GM19452 (cell line): ENCODE data around the gene CDH4.

Source experiments
- ATAC-seq: cut with Tn5 transposase; IDR thresholded peaks from one replicate; pipeline ENCODE4 v1.9.1; 2021; ENCODE audit not compliant: unreplicated experiment

Gene CDH4

GRCh38 chr20:61767761-61768494, 515.9 kb downstream of the CDH4 start:
- no peak for ATAC-seq

- ATAC-seq, result no peak
These were observed 516.7 kb downstream of the CDH4 start for GRCh38 chr20:61768571-61769285.

GRCh38 chr20:61769286-61769832, 517.3 kb downstream of the CDH4 start:
- no peak for ATAC-seq

DNA sequence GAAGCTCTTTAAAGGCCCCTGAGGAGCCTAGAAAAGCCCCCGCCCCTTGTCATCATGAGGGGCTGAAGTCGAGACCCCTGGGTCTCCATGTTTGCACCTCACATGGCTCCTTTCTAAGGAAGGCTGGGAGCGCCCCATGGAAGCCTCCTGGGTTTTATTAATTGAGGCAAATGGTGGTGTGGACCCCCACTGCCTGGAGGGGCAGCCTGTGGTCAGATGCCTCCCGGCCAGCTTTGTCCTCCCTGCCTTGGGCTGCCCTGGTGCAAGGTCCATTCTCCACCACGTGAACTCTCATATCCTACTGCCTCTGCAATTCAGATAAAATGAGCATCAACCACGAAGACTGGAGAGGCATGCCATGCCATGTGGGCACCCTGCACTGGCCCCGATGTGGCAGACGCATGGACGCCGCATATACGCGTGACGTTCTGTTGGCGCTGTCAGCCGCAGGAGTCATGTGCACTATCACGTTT, 518.1 kb downstream of the CDH4 start:
- ATAC-seq, result no peak

DNA sequence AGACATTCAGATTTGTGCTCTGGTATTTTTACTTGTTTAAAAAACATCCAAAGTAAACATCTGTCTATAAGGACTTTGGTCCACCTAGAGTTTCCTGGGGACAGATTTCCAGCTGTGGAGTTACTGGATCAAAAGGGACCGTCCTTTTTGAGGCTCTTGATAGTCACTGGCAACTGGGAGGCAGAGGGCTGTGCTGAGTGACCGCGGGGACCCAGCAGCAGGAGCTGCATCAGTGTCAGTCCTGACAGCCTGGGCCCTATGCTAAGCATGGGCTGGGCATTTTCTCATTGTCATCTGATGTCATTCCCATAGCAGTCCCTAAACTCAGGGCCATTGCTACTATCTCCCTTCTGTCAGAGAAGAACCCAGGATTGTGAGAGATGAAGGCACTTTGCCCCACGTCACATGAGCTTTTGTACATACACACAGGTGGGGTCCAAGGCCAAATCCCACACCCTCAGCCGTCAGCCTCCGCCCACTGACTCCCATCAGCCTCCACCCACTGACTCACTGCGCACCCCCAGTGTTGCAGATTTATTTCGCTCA, 519.8 kb downstream of the CDH4 start:
- ATAC-seq, result no peak

DNA sequence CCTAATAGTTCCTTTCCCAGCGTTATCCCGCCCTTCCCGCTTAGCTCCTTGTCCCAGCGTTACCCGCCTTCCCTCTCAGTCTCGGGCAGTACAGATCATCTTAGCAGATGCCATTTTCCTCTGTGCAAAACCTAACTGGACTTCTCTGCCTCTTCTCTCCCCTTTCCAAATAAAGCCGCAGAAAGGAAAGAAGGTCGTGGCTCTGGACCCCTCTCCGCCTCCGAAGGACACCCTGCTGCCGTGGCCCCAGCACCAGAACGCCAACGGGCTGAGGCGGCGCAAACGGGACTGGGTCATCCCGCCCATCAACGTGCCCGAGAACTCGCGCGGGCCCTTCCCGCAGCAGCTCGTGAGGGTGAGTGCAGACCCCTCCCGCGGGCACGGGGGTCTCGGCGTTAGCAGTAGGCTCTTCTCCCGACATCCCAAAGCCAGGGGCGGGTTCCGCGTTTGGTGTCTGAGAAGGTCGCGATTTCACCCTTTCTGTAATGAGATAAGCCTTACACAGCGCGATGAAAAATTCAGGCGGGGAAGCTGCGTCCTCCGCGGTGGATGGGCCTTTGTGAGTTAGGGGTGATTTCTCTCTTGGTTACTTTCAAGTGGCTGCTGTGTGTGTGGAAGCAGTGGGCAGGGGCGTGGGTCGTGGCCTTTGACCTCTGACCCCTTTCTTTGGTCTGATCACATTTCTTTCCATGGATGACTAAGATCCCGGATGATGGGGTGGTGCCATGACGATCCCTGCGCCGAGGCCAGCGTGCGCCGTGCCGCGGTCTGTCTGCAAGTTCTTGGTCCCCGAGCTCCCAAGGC, 521.0 kb downstream of the CDH4 start:
- no peak for ATAC-seq

DNA sequence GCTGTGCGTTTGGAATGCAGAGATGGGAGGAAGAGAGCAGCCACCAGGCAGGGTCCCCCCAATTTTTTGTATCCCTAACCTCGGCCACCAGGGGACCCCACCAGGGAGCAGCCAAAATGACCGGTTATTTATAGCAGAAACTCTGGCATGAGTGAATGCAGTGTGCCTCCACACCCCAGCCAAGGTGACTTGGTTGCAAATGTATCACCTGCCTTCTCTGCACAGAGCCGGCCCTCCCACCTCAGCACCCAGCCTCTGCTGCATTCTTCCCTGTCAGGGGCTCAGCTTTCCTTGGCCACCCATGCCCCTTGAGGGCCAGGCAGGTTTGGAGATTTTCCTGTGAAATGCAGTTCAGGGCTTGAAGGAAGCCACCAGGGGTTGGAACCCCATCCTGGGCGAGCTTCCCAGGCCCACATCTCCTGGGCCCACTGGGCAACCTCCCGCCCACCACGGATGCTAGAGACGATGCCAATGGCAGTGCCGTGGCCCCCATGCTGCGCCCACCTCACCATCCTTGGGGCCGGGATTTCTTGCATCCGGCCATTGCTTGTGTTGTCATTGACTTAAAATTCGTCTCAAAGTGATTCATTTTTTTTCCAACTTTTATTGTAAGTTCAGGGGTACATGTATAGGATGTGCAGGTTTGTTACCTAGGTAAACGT, 522.0 kb downstream of the CDH4 start:
- ATAC-seq, result no peak

DNA sequence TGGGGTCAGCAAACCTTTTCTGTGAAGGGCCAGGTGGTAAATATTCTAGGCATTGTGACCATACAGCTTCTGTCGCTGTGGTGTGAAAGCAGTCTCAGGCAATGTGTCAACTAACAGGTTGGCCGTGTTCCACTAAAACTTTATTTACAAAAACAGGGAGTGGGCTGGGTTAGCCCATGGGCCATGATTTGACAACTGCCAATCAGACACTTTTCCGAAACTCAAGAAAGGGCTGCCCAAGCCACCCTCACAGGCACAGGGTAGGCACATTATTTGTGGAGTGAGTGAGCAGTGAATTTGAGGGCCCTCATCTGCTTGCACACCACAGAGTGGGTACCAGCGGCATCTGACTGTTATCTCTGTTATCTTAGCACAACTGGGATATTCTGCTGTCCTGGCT, 523.4 kb downstream of the CDH4 start:
- no peak for ATAC-seq

DNA sequence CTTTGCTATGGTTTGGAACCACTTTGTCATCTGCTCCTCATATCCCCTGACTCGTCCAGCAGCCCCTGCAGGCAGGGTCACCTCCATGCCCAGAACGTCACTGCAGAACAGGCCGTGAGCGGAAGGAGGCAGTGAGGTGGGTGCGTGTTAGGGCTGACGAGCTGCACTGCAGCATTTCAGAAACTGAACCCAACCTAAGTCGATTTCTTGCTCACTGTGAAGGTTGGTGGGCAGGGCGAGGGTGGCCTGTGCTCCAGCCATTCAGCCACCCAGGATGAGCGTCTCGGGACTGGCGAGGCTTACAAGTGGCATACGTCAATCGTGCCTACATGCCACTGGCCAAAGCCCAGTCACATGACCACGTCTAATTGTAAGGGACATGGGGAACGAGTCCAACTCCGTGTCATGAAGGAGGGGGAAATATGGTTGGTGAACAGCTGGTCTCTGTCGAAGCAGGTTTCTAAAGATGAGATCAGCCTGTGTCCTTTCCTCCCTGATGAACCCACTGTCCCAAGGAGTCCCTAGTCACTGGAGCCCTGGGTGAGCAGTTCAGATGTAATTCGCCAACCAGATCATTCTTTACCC, 524.5 kb downstream of the CDH4 start:
- ATAC-seq, result no peak

GRCh38 chr20:61777773-61778494, 525.9 kb downstream of the CDH4 start:
- no peak for ATAC-seq

- ATAC-seq, result no peak
These were observed 526.4 kb downstream of the CDH4 start for GRCh38 chr20:61778495-61778863.

GRCh38 chr20:61779176-61779965, 527.3 kb downstream of the CDH4 start:
- ATAC-seq, result no peak

DNA sequence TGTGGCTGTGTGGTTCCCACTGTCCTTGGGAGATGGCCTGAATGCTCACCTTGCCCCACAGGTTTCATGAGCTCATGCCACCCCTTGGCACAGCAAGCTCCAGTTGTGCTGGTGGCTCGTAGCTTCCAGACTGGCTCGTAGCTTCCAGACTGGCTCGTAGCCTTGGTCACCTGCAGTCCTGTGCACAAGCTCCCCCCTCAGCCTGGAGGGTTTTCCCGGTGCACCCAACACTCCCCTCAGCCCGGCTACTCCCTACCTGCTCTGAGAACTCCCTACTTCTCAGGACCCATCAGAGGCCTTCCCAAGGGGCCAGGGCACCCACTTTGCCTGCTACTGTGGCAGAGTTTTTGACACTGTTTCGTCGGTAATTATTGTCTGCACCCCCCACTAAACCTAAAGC, 528.0 kb downstream of the CDH4 start:
- no peak for ATAC-seq

DNA sequence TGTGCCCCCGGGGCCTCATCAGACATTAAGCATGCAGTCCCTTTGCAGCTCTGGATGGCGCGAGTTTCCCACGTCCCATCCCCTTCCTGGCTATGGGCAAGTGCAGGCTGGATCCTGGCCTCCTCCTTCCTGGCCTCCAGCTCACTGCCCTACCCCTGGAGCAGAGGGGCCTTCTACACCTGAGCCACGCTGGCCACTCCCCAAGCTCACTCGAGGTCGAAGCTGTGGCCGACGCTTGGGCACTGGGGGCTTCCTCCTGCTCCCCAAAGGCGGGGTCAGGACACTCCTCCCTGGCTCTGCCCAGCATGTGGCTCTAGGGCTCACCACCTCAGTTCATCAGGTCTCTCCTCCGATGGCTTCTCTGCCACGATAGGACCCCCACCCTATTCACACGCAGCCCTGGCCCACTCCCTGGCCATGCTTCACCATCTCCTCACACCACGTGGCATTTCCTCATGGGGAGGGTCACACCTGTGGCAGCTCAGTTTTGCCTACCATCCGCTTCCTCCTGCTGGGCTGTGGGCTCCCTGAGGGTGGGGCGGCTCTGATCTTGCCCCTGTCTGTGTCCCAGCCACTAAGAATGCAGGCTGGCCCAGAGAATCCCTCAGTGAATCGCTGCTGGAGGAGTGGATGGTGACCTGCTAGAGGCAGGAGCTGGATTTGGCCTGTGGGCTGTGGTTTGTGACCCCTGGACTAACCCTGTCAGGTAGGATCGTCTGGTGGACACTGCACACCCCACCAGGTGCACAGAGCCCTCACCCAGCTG, 532.9 kb downstream of the CDH4 start:
- ATAC-seq, result no peak

- no peak for ATAC-seq
These were observed 533.4 kb downstream of the CDH4 start for GRCh38 chr20:61785567-61785816.

GRCh38 chr20:61786230-61786629, 534.2 kb downstream of the CDH4 start:
- ATAC-seq, result no peak

DNA sequence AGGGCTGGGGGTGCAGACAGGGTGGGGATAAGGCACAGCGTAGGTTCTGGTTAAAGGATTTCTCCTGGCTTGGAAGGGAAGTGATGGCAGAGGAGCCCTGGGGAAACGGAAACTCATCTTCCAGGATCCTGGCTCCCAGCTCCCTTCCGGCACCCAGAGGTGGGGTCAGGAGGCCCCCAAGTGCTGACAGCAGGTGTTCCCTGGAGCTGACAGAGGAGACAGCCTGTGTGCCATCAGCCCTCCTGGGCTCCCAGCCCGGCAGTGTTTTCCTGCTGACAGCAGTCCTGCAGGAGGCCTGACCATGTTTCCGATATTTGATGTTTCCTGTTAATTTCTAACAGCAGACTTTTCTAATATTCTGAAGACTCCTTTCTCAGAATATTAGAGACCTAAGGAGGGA, 536.3 kb downstream of the CDH4 start:
- no peak for ATAC-seq

DNA sequence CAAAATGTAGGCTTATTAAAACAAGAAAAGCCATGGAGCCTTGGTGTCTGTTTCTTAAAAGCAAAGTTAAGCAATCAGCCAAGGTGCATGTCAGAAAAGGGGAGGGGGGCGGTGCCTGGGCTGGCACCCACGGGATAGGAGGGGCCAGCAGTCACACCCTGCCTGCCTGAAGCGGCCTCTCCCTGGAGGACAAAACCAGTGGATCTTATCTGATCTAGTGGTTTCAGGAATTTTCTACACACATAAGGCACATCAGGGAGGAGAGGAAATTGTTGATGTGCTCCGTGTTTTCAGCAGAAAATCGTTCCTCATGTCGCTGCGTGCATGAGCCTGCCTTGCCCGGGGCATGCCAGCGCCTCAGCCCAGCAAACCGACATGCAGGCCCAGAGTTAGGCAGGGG, 537.3 kb downstream of the CDH4 start:
- no peak for ATAC-seq
